SK-N-SH treated with all-trans-retinoic acid at 6 μM for 48 hours (cell line): Measurements from ENCODE around the gene LAD1.

Source experiments
- ATAC-seq: fragments of 200-7000 bp; cut with Tn5 transposase; 3 replicates; pipeline ENCODE4 v1.9.1; 2020; ENCODE audit warnings: mild to moderate bottlenecking, moderate library complexity
- ARNTL ChIP-seq: fragments of 450-650 bp; formaldehyde crosslinking; IDR thresholded peaks from 2 replicates; pipeline ENCODE4 v1.5.0; 2020; ENCODE audit warnings: low read depth, mild to moderate bottlenecking, moderate library complexity, borderline replicate concordance
- CREB5 ChIP-seq: fragments of 250-450 bp; sonication (Bioruptor Pico); IDR thresholded peaks from 2 replicates; pipeline ENCODE4 v1.5.1; 2020; ENCODE audit warnings: low read depth, mild to moderate bottlenecking, moderate library complexity
- CSRNP3 ChIP-seq: fragments of 250-450 bp; sonication (Bioruptor Pico); IDR thresholded peaks from 2 replicates; pipeline ENCODE4 v1.5.1; 2021; ENCODE audit warnings: mild to moderate bottlenecking, moderate library complexity
- ESRRG ChIP-seq: fragments of 250-450 bp; sonication (Bioruptor Pico); IDR thresholded peaks from 2 replicates; pipeline ENCODE4 v1.6.1; 2021; ENCODE audit warnings: mild to moderate bottlenecking
- ISL1 ChIP-seq: fragments of 250-450 bp; sonication (Bioruptor Pico); IDR thresholded peaks from 2 replicates; pipeline ENCODE4 v2.1.2; 2022; ENCODE audit warnings: mild to moderate bottlenecking, moderate library complexity
- PATZ1 ChIP-seq: fragments of 250-450 bp; sonication (Bioruptor Pico); IDR thresholded peaks from 2 replicates; pipeline ENCODE4 v1.8.0; 2020; ENCODE audit warnings: mild to moderate bottlenecking, moderate library complexity, borderline replicate concordance
- POU6F1 ChIP-seq: fragments of 250-450 bp; sonication (Bioruptor Pico); IDR thresholded peaks from 2 replicates; pipeline ENCODE4 v1.8.0; 2021; ENCODE audit warnings: low read depth, mild to moderate bottlenecking, moderate library complexity, borderline replicate concordance
- PPARA ChIP-seq: fragments of 250-450 bp; sonication (Bioruptor Pico); IDR thresholded peaks from 2 replicates; pipeline ENCODE4 v1.5.0; 2020; ENCODE audit warnings: mild to moderate bottlenecking, borderline replicate concordance
- RARB ChIP-seq: fragments of 250-450 bp; sonication (Bioruptor Pico); IDR thresholded peaks from 2 replicates; pipeline ENCODE4 v1.8.0; 2021; ENCODE audit warnings: mild to moderate bottlenecking, moderate library complexity
- SNAI2 ChIP-seq: fragments of 250-450 bp; sonication (Bioruptor Pico); IDR thresholded peaks from 2 replicates; pipeline ENCODE4 v1.5.0; 2020; ENCODE audit warnings: mild to moderate bottlenecking, moderate library complexity
- TCF4 ChIP-seq: fragments of 250-450 bp; sonication (Bioruptor Pico); IDR thresholded peaks from 2 replicates; pipeline ENCODE4 v1.8.0; 2021; ENCODE audit warnings: mild to moderate bottlenecking, moderate library complexity, borderline replicate concordance
- TOX ChIP-seq: fragments of 250-450 bp; sonication (Bioruptor Pico); IDR thresholded peaks from 2 replicates; pipeline ENCODE4 v1.8.0; 2021; ENCODE audit warnings: mild to moderate bottlenecking, moderate library complexity, borderline replicate concordance
- TSHZ2 ChIP-seq: fragments of 250-450 bp; sonication (Bioruptor Pico); IDR thresholded peaks from 2 replicates; pipeline ENCODE4 v1.5.0; 2020; ENCODE audit warnings: mild to moderate bottlenecking, moderate library complexity
- ZC3H10 ChIP-seq: fragments of 250-450 bp; sonication (Bioruptor Pico); IDR thresholded peaks from 2 replicates; pipeline ENCODE4 v1.5.1; 2021; ENCODE audit warnings: mild to moderate bottlenecking, moderate library complexity
- ZFP3 ChIP-seq: fragments of 250-450 bp; sonication (Bioruptor Pico); IDR thresholded peaks from 2 replicates; pipeline ENCODE4 v1.5.0; 2020; ENCODE audit warnings: mild to moderate bottlenecking, moderate library complexity
- ZFP30 ChIP-seq: fragments of 450-650 bp; formaldehyde crosslinking; IDR thresholded peaks from 2 replicates; pipeline ENCODE4 v1.5.0; 2022; ENCODE audit warnings: mild to moderate bottlenecking, moderate library complexity
- ZNF565 ChIP-seq: fragments of 450-650 bp; formaldehyde crosslinking; conservative IDR thresholded peaks from 2 replicates; pipeline ENCODE4 v1.5.0; 2020; ENCODE audit warnings: low read depth, mild to moderate bottlenecking, moderate library complexity
- ZNF70 ChIP-seq: fragments of 450-650 bp; formaldehyde crosslinking; IDR thresholded peaks from 2 replicates; pipeline ENCODE4 v1.5.0; 2020; ENCODE audit warnings: mild to moderate bottlenecking, moderate library complexity
- ZNF8 ChIP-seq: fragments of 450-650 bp; formaldehyde crosslinking; IDR thresholded peaks from 2 replicates; pipeline ENCODE4 v1.5.0; 2020; ENCODE audit warnings: mild to moderate bottlenecking, moderate library complexity

LAD1 gene

GRCh38 chr1:201421041-201421440 is 21.9 kb upstream of the LAD1 start:
- peak; percentile 8; the same call in 2 of the 3 replicates for ATAC-seq
- TF ChIP-seq PATZ1 (CRISPR knock-in tag): no peak
- no peak for TF ChIP-seq ARNTL (CRISPR knock-in tag)
- TF ChIP-seq TCF4 (CRISPR knock-in tag): no peak
- TF ChIP-seq SNAI2: no peak
- TF ChIP-seq PPARA (CRISPR knock-in tag): no peak
- no peak for TF ChIP-seq ZFP30
- TF ChIP-seq ESRRG (CRISPR knock-in tag): no peak
- no peak for TF ChIP-seq ZFP3 (CRISPR knock-in tag)

GRCh38 chr1:201420608-201421002 is 21.5 kb upstream of the LAD1 start:
- no peak for ATAC-seq
- TF ChIP-seq TSHZ2 (CRISPR knock-in tag) (no peak), ARNTL (CRISPR knock-in tag) (no peak)
- TF ChIP-seq, all 23 proteins: peak for 0

- peak; percentile 44 for ATAC-seq
- TF ChIP-seq PATZ1 (CRISPR knock-in tag): no peak
- TF ChIP-seq CREB5 (CRISPR knock-in tag): no peak
- TF ChIP-seq POU6F1 (CRISPR knock-in tag): no peak
- no peak for TF ChIP-seq ZNF70 (CRISPR knock-in tag)
- no peak for TF ChIP-seq CSRNP3
Observed at GRCh38 chr1:201419746-201420607, 20.9 kb upstream of the LAD1 start.

GRCh38 chr1:201419256-201419655 is 20.1 kb upstream of the LAD1 start:
- ATAC-seq: no peak
- TF ChIP-seq ISL1 (CRISPR knock-in tag) (no peak), TOX (CRISPR knock-in tag) (no peak), ZFP3 (CRISPR knock-in tag) (no peak), ZNF70 (CRISPR knock-in tag) (no peak), ZNF8 (CRISPR knock-in tag) (no peak), CREB5 (CRISPR knock-in tag) (no peak), RARB (CRISPR knock-in tag) (no peak), TSHZ2 (CRISPR knock-in tag) (no peak), SNAI2 (no peak), ZNF565 (no peak), ESRRG (CRISPR knock-in tag) (no peak), ZC3H10 (CRISPR knock-in tag) (no peak)
